HEK293 (cell line): ENCODE data around the gene AOC2.
"Not testable (repeated sequence)": the region's sequence is repeated elsewhere in the genome, so short reads cannot be mapped to it uniquely, and the experiment has no call there.

ENCODE experiments used
- CTCF ChIA-PET: fragments of 350-600 bp; formaldehyde crosslinking; extraction: SDS; loops from one replicate; lab custom pipeline; 2021; ENCODE audit warnings: antibody characterized with exemption; lab: Yijun Ruan, JAX
- POLR2A ChIA-PET: fragments of 300-600 bp; formaldehyde crosslinking; extraction: SDS; loops from one replicate; lab custom pipeline; 2020; ENCODE audit warnings: antibody characterized with exemption, inconsistent platforms; lab: Yijun Ruan, JAX
- H3K27ac ChIP-seq: fragments of 200-500 bp; sonication (Bioruptor generic); 2 replicates; pipeline ENCODE4 v1.5.1; 2014; ENCODE audit warnings: low read depth, low read length, control low read depth, inconsistent platforms; ENCODE audit errors: extremely low read depth
- H3K36me3 ChIP-seq, 2 experiments: fragments of 200-500 bp in 1 of 2; sonication (Bioruptor generic) in 1 of 2; 1 replicate in 1 of 2; 2 replicates in 1 of 2; pipeline ENCODE4 v1.5.1; 2014 to 2017; ENCODE audit warnings: inconsistent platforms in 2 of 2, low read length in 2 of 2; ENCODE audit not compliant: control insufficient read depth in 2 of 2, insufficient read depth in 1 of 2
- H3K4me1 ChIP-seq: fragments of 200-500 bp; sonication (Bioruptor generic); 2 replicates; pipeline ENCODE4 v1.5.1; 2014; ENCODE audit warnings: mild to moderate bottlenecking, low read length, inconsistent platforms; ENCODE audit not compliant: control insufficient read depth, insufficient read depth
- H3K4me3 ChIP-seq: 2 replicates; pipeline ENCODE4 v1.5.1; 2011; ENCODE audit warnings: low read depth, mild to moderate bottlenecking, control low read depth, low read length, moderate library complexity
- H3K9me3 ChIP-seq: fragments of 200-500 bp; sonication (Bioruptor generic); 2 replicates; pipeline ENCODE4 v1.5.1; 2014; ENCODE audit warnings: low read depth, low read length, inconsistent platforms; ENCODE audit not compliant: control insufficient read depth, insufficient read depth
- BCL6B ChIP-seq: fragments of 450-650 bp; formaldehyde crosslinking; IDR thresholded peaks from 2 replicates; pipeline ENCODE4 v1.5.1; 2017; ENCODE audit warnings: missing biosample characterization, missing genetic modification characterization
- EGR2 ChIP-seq: fragments of 450-650 bp; formaldehyde crosslinking; IDR thresholded peaks from 2 replicates; pipeline ENCODE4 v1.5.1; 2016; ENCODE audit warnings: low read depth, missing biosample characterization, missing genetic modification characterization
- SCRT2 ChIP-seq: fragments of 450-650 bp; formaldehyde crosslinking; IDR thresholded peaks from 2 replicates; pipeline ENCODE4 v1.5.1; 2016; ENCODE audit warnings: missing biosample characterization, missing genetic modification characterization
- ZFHX2 ChIP-seq: fragments of 450-650 bp; formaldehyde crosslinking; conservative IDR thresholded peaks from 2 replicates; pipeline ENCODE4 v1.5.1; 2016; ENCODE audit warnings: missing biosample characterization, missing genetic modification characterization
- ZFP3 ChIP-seq: fragments of 450-650 bp; formaldehyde crosslinking; IDR thresholded peaks from 2 replicates; pipeline ENCODE4 v1.5.1; 2016; ENCODE audit warnings: low read depth, missing biosample characterization, missing genetic modification characterization
- ZNF133 ChIP-seq: fragments of 450-650 bp; formaldehyde crosslinking; IDR thresholded peaks from 2 replicates; pipeline ENCODE4 v1.5.1; 2016; ENCODE audit warnings: missing biosample characterization, missing genetic modification characterization
- ZNF148 ChIP-seq: fragments of 450-650 bp; formaldehyde crosslinking; IDR thresholded peaks from 2 replicates; pipeline ENCODE4 v1.5.0; 2017; ENCODE audit warnings: missing biosample characterization, missing genetic modification characterization, borderline replicate concordance
- ZNF155 ChIP-seq: fragments of 450-650 bp; formaldehyde crosslinking; IDR thresholded peaks from 2 replicates; pipeline ENCODE4 v1.5.1; 2016; ENCODE audit warnings: missing biosample characterization, missing genetic modification characterization
- ZNF202 ChIP-seq: fragments of 450-650 bp; formaldehyde crosslinking; IDR thresholded peaks from 2 replicates; pipeline ENCODE4 v1.5.1; 2016; ENCODE audit warnings: missing biosample characterization, missing genetic modification characterization, borderline replicate concordance
- ZNF214 ChIP-seq: fragments of 450-650 bp; formaldehyde crosslinking; IDR thresholded peaks from 2 replicates; pipeline ENCODE4 v1.5.1; 2017; ENCODE audit warnings: missing biosample characterization, mild to moderate bottlenecking, missing genetic modification characterization, borderline replicate concordance
- ZNF248 ChIP-seq: fragments of 450-650 bp; formaldehyde crosslinking; IDR thresholded peaks from 2 replicates; pipeline ENCODE4 v1.5.1; 2017; ENCODE audit warnings: missing biosample characterization, missing genetic modification characterization
- ZNF302 ChIP-seq: fragments of 450-650 bp; formaldehyde crosslinking; IDR thresholded peaks from 2 replicates; pipeline ENCODE4 v1.5.1; 2016; ENCODE audit warnings: missing biosample characterization, missing genetic modification characterization, low read depth
- ZNF311 ChIP-seq: fragments of 450-650 bp; formaldehyde crosslinking; IDR thresholded peaks from 2 replicates; pipeline ENCODE4 v1.5.1; 2017; ENCODE audit warnings: missing biosample characterization, missing genetic modification characterization, borderline replicate concordance
- ZNF350 ChIP-seq: fragments of 450-650 bp; formaldehyde crosslinking; IDR thresholded peaks from 2 replicates; pipeline ENCODE4 v1.5.0; 2017; ENCODE audit warnings: missing biosample characterization, mild to moderate bottlenecking, missing genetic modification characterization
- ZNF488 ChIP-seq: fragments of 450-650 bp; formaldehyde crosslinking; IDR thresholded peaks from 2 replicates; pipeline ENCODE4 v1.5.1; 2016; ENCODE audit warnings: missing biosample characterization, missing genetic modification characterization
- ZNF501 ChIP-seq: fragments of 450-650 bp; formaldehyde crosslinking; IDR thresholded peaks from 2 replicates; pipeline ENCODE4 v1.5.1; 2016; ENCODE audit warnings: missing biosample characterization, missing genetic modification characterization
- ZNF529 ChIP-seq: fragments of 450-650 bp; formaldehyde crosslinking; IDR thresholded peaks from 2 replicates; pipeline ENCODE4 v1.5.1; 2017; ENCODE audit warnings: missing genetic modification characterization, missing biosample characterization; ENCODE audit not compliant: insufficient replicate concordance
- ZNF558 ChIP-seq: fragments of 450-650 bp; formaldehyde crosslinking; IDR thresholded peaks from 2 replicates; pipeline ENCODE4 v1.5.1; 2016; ENCODE audit warnings: missing biosample characterization, missing genetic modification characterization
- ZNF660 ChIP-seq: fragments of 450-650 bp; IDR thresholded peaks from 2 replicates; pipeline ENCODE4 v1.5.1; 2018; ENCODE audit warnings: missing biosample characterization, mild to moderate bottlenecking, missing genetic modification characterization
- ZNF664 ChIP-seq: fragments of 450-650 bp; formaldehyde crosslinking; IDR thresholded peaks from 2 replicates; pipeline ENCODE4 v1.5.1; 2016; ENCODE audit warnings: missing biosample characterization, missing genetic modification characterization
- ZNF76 ChIP-seq: fragments of 450-650 bp; formaldehyde crosslinking; IDR thresholded peaks from 2 replicates; pipeline ENCODE4; 2016; ENCODE audit warnings: low read depth, missing biosample characterization, missing genetic modification characterization, borderline replicate concordance
- ZNF777 ChIP-seq: fragments of 450-650 bp; formaldehyde crosslinking; IDR thresholded peaks from 2 replicates; pipeline ENCODE4 v1.5.1; 2017; ENCODE audit warnings: missing biosample characterization, missing genetic modification characterization, borderline replicate concordance
- ZNF830 ChIP-seq: fragments of 450-650 bp; IDR thresholded peaks from 2 replicates; pipeline ENCODE4 v1.5.0; 2018; ENCODE audit warnings: missing biosample characterization, missing genetic modification characterization, low read depth, mild to moderate bottlenecking, moderate library complexity
- ZNF843 ChIP-seq: fragments of 450-650 bp; formaldehyde crosslinking; IDR thresholded peaks from 2 replicates; pipeline ENCODE4 v1.5.1; 2016; ENCODE audit warnings: missing biosample characterization, missing genetic modification characterization

AOC2 gene

GRCh38 chr17:42872251-42872965 is 28.0 kb downstream of the AOC2 start:
- CTCF ChIA-PET, result interaction anchor here (0.6 kb wide), 1 partner anchor 48 kb away, joined by 3 read pairs; the partner anchor contains the start of gene BECN1
- no peaks in the 10 kb centered on the region; the same call in 1 of the 2 replicates for H3K9me3 ChIP-seq
- H3K27ac ChIP-seq, result no peak overlapping the region
- no peak overlapping the region for H3K4me3 ChIP-seq
- H3K4me1 ChIP-seq, result no peaks in the 10 kb centered on the region
- POLR2A ChIA-PET, result no interaction called here
- H3K36me3 ChIP-seq, result no peaks in the 10 kb centered on the region
- TF ChIP-seq ZNF311 (tag by site-specific recombination) (no peak), EGR2 (peak; percentile 76), SCRT2 (tag by site-specific recombination) (0 out of 2 replicates have a peak, but pooled peaks have one; percentile 19), ZFHX2 (tag by site-specific recombination) (peak; percentile 23; the same call in 1 of the 2 replicates)

- Histone ChIP-seq H3K9me3 (no peaks in the 10 kb centered on the region; the same call in 1 of the 2 replicates), H3K27ac (no peak overlapping the region), H3K36me3 (no peaks in the 10 kb centered on the region), H3K4me3 (no peak overlapping the region), H3K4me1 (no peaks in the 10 kb centered on the region)
- ChIA-PET POLR2A (no interaction called here), CTCF (no interaction called here)
- no peak for TF ChIP-seq ZNF558 (tag by site-specific recombination)
- TF ChIP-seq ZNF488 (tag by site-specific recombination), result no peak
- TF ChIP-seq ZNF202, result no peak
- no peak for TF ChIP-seq ZNF248 (tag by site-specific recombination)
- no peak for TF ChIP-seq ZNF830 (tag by site-specific recombination)
- no peak for TF ChIP-seq ZNF302 (tag by site-specific recombination)
- TF ChIP-seq ZNF843 (tag by site-specific recombination), result no peak
- no peak for TF ChIP-seq ZNF350 (tag by site-specific recombination)
- TF ChIP-seq ZNF214, result no peak
- no peak for TF ChIP-seq BCL6B (tag by site-specific recombination)
- no peak for TF ChIP-seq ZNF155 (tag by site-specific recombination)
- TF ChIP-seq ZNF133 (tag by site-specific recombination), result no peak
- no peak for TF ChIP-seq ZNF501 (tag by site-specific recombination)
- no peak for TF ChIP-seq ZNF148 (tag by site-specific recombination)
- no peak for TF ChIP-seq ZNF529 (tag by site-specific recombination)
- no peak for TF ChIP-seq ZNF660 (tag by site-specific recombination)
- TF ChIP-seq ZNF777 (tag by site-specific recombination), result no peak
- no peak for TF ChIP-seq ZFP3 (tag by site-specific recombination)
- no peak for TF ChIP-seq ZNF664 (tag by site-specific recombination)
- TF ChIP-seq ZNF76 (tag by site-specific recombination), result no peak
These were observed 28.9 kb downstream of the AOC2 start for GRCh38 chr17:42873315-42873714.

GRCh38 chr17:42873932-42874695 is 29.7 kb downstream of the AOC2 start:
- CTCF ChIA-PET, H3K4me1 ChIP-seq, POLR2A ChIA-PET, H3K4me3 ChIP-seq, H3K9me3 ChIP-seq, H3K27ac ChIP-seq, H3K36me3 ChIP-seq: not testable (repeated sequence)
